ENCODE data around the gene DAAM2.

DNA sequence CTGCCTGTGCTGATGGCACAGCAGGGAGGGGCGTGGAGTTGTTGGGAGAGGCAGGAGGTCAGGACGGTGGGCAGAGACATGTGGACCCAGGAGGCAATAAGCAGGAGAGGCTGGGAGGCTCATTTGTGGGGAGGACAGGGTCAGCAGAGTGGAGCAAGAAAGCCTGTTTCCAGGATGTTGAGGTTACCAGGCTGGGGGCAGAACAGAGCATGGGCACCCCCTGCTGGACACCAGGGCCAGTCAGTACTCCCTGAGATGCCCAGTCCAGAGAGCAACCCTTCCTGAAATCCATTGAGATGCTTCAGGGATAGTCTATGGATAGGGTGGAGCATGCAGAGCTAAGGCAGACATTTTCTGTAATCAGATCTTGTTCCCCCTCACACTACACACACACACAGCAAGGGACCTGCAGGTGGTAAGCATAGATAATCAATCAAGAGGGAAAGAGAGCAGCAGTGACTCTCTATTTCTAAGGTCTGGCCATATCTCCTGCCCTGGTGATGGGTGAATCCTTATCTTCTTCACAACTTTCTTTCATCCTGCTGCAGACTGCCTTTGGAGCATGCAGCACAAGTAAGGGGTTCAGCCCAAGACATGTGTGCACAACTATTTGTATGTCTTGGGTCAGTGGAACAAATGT is 100.4 kb downstream of the DAAM2 start:
- TF ChIP-seq CTCF (conservative IDR thresholded peaks at IDR 0.05; ENCODE audit: low read length) (peak; percentile 88), EZH2phosphoT487 (IDR thresholded peaks at IDR 0.05; ENCODE audit: borderline replicate concordance) (no peak)

All from Loucy (cell line).